NB4 (cell line): ENCODE data around the gene CRYBA4.

ENCODE experiments used
- POLR2A ChIP-seq: IDR thresholded peaks from 2 replicates; pipeline ENCODE4 v1.6.1; 2011; ENCODE audit warnings: mild to moderate bottlenecking; ENCODE audit not compliant: insufficient read length; ENCODE audit errors: extremely low read depth
- TF ChIP-seq, protein P1 (sequence below): IDR thresholded peaks from one replicate; pipeline ENCODE4 v1.5.1; 2012; ENCODE audit warnings: low read depth, low read length

DNA sequence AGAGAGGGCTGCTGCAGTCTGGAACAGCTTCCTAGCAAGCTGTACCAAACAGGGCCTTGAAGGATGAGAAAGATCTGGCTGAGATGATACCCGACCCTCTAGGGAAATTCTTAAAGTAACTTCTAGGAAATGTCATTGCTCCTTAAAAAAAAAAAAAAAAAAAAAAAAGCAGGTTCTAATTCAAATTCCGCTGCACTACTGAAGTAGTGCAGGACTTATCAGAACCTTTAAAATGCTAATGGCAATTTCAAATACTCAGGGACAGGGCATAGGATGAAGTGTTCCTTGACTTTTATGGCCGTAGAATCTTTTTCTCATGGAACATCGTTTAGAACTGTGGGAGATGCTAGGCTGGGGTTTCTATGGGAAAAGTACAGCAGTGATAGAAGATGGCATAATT lies 48.7 kb downstream of the CRYBA4 start:
- TF ChIP-seq, protein P1, sequence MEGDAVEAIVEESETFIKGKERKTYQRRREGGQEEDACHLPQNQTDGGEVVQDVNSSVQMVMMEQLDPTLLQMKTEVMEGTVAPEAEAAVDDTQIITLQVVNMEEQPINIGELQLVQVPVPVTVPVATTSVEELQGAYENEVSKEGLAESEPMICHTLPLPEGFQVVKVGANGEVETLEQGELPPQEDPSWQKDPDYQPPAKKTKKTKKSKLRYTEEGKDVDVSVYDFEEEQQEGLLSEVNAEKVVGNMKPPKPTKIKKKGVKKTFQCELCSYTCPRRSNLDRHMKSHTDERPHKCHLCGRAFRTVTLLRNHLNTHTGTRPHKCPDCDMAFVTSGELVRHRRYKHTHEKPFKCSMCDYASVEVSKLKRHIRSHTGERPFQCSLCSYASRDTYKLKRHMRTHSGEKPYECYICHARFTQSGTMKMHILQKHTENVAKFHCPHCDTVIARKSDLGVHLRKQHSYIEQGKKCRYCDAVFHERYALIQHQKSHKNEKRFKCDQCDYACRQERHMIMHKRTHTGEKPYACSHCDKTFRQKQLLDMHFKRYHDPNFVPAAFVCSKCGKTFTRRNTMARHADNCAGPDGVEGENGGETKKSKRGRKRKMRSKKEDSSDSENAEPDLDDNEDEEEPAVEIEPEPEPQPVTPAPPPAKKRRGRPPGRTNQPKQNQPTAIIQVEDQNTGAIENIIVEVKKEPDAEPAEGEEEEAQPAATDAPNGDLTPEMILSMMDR: no peak
- no peak for TF ChIP-seq POLR2A
